NCI-H1417 (cell line): ENCODE data around the gene SLC1A3.

Experiments
- DNase-seq, 3 experiments: peaks; one replicate each; lab custom pipeline; 2025; lab: John Stamatoyannopoulos, UW

The SLC1A3 gene

DNA sequence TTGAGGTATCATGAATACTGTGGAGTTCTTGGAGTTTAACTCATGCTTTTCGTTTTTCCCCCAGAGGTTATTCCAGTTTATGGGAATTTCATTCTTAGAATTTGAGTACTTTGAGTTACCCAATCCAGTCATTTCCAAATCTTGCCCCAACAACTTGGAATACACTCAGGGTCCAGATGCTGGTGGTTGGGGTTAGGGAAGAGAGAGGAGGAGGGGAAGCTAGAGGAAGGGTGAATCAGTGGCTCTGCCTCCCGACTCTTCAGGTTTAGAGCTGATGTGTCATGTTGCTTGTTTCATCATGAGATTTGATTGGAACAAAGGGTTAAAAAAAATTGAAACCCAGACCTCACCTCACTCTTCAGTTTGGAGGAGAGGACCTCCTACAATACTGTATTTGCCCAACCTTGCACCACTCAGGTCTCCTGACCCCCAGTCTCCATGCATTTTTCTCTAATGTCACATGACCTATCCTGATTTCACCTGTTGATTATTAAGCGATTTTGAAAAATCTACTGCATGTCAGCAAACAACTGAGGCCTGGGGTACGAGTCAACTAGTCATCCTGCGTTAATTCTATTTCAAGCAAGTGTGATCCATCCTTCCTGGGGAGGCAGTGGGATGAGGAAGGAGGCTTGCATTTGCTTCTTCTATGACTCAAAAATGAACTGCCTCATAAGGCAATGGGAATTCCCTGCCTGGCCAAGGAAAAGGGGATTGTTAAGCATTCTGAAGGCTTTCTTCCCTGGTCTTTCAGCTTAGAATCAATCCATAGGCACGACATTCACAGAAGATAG is 6.2 kb upstream of the SLC1A3 start:
- no peak for DNase-seq

DNA sequence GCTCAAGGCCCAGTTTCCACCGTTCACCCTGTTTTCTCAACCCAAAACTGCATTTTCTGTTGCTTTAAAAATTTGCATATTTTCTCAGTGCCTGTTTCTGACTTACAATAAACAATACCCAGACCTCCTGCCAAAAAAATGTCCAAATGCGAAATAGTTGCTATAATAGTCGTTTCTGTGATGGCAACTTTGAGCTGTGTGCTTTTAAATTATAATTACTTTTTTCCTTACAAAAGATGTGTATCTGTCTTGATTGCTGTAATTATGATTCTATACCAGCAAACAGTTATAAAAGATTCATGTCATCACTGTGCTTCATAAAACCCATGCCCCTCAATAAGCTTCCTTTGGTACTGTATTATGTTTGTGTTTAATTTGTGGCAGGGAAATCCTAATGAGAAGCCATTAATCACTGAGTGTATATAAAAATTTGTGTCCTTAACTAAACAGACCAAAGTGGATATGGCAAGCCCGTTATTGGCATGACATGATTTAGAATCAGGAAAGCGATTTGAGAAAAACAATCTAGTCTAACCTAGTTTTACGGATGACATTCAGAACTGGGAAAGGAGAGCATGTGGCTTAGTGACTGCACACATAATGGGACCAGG is 5.4 kb upstream of the SLC1A3 start:
- DNase-seq, result peak in 2 of 3 experiments; percentile 29 to 82

DNA sequence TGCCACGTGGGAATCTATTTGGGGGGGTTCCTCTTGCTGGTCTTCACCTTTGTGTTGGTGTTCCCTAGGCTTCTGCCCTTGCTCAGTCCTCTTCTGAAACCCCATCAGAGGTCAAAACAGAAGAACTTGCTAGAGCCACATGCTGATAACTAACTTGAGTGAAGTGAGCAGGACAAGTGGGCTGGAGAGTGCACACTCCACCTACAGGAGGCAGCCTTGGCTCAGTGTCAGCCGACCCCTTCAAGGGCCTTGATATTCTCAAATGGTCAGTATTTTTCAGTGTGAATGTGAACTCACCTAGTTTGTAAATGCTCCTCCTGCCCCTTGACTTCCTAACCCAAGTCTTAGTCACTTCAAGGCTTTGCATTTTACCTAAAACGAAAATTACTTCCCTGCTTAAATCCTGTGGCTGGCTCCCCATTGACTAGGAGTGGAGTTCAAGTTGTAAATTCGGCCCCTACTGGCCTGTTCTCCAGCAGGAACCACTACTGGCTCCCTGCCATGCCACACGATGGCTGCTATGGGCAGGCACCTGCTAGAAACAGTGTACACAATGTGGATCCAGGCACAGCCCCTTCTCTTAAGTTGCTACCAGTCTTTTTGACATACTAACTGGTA is 3.6 kb upstream of the SLC1A3 start:
- DNase-seq, result no peak

DNA sequence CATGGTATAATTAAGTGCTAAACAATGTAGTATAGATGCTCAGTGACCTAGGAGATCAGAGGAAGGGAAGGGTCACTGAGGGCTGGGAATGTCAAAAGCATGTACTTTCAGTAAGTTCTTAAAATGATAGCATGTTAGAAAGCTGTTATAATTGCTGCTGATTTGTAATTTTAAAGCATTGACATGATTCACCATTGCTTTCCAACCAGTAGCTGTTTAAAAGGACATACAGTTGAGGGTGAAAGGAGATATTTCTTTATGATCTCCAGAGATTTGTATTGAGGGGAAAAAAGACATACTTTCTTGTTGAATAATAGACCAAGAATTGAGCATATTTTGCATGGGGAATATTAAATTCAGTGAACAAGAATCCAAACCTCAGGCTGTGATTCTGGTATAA is 1.2 kb upstream of the SLC1A3 start:
- DNase-seq, result no peak

DNA sequence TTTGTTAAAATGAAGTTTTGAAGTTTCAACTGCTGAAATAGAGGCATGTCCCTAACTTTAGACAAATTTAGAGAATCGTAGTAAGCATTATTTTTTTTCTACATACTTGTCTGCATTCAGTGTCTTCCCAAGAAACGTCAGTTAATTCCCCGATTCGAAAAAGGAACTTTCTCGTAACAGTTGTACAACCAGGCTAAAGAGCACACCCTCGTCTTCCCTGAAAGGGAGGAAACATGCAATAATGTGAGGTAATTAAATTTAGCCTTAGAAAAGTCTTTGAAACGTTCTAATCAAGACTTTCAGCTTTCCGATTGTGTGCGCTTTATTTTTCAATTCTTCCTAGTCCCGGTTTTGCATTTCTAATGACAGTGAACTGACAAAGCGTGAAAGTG is 374 bp upstream of the SLC1A3 start:
- no peak for DNase-seq

DNA sequence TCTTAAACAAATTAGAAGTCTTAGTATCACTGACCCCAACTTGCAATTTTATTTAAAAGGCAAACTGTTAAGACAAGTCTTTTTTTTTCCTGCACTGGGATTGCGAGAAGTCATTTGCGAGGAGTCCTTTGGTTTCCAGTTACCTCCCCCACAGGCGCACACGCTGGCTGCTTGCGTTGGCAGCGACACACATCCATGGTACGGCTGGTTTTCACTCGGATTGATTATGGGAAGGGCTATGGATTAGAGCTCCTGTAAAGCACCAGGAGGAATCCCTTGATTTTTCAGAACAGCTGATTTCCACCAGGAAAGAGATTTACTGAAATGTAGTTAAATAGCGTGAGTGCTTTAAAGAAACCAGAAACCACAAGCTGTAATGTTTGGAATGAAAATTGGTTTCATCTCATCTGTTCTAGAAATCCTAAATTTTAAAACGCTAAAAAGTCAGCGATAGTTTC is 737 bp downstream of the SLC1A3 start:
- peak in 2 of 3 experiments; percentile 20 to 70 for DNase-seq

DNA sequence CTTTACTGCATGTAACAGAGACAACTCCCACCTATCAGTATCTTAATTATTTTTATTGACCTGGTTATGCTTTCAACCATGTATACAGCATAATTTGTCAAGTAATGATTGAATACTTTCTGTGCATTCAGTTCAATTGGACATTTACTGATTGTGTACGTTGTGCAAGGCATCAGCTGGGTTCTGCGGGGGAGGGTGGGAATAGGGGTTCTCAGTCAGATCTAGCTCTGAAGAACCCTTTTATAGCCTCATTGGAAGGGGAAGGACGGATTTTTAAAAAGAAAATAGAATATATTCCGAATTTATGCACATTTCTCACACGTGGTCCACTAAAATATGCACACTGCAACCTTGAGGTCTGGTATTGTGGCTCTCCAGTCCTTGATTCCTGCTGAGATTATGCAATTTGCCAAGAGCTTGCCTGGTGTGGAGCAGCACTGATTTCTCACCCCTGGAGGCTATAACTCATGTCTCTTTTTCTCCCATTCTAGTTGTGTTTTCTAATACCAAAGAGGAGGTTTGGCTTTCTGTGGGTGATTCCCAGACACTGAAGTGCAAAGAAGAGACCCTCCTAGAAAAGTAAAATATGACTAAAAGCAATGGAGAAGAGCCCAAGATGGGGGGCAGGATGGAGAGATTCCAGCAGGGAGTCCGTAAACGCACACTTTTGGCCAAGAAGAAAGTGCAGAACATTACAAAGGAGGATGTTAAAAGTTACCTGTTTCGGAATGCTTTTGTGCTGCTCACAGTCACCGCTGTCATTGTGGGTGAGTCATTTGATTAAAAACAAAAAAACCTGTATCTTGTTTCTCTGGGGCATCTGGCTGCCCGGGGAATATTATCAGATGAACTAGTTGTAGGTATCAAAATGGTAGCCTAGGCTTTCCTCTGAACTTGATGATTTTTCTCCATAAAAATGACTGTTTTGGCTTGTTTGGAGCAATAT is 1.7 kb downstream of the SLC1A3 start:
- peak in 1 of 3 experiments; percentile 62 for DNase-seq

DNA sequence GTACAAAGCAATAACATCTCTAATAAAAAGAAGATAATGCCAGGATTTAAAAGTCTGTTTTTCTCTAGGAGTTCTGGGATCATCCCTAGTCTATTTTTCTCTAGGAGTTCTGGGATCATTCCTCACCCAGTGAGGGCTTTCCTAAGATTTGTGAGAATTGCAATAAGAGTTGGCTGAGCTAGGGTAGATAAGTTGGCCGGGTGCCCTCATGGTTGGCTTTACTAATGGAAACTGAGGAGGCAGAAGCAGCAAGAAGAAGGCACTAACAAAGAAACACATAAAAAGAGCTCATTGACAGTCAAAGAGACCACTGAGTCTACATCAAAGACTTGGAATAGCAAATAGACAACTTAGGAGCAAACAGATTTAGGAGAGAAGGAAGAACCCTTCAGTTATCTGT is 4.2 kb downstream of the SLC1A3 start:
- no peak for DNase-seq

DNA sequence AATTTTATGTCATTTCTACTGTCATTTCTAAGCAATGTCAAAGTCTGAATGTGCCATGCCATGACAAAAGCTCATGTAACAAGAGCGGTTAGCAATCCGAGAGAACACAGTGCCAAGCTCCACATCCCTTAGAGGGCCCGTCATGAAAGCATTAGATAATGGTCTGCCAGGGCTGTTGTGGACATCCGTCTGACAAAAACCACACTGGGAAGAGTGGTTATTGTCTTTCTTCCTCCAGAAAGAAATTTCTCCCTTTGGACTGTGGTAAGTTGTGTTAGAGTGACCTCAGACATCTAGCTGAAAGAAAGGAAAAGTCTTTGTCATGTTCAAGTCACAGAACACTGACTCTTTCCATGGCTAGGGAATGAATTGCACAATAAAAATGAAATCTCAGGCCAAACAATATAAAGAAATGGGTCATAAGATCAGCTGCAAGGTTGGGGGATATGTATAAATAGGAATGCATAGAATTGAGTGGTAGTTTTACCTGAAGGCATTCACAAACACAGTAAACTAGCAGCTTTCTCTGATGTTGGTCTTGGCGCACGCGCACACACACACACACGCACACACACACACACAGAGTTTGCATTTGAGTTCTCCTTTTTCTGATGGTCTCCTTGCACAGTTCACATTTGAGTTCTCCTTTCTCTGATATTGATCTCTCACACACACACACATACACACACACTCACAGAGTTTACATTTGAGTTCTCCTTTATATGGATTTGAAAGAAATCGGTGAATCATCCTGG is 5.3 kb downstream of the SLC1A3 start:
- DNase-seq, result no peak

DNA sequence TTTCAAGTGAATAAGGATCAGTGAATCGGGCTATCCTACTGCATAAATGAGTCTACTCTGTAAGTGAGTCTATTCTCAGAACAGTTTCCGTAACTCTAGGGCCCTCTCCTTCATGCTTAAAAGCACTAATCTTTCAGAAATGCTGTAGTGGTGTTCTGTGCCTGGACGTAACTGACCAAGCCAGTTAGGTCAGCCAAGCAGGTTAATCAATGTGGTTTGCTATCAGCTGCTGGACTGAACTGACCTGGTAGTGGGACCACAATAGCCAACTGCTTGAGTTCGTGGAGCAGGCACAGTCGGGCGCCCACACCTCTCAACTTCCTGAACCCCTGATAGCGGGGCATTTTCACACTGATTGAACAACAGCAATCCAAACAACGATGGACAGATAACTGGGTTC is 6.8 kb downstream of the SLC1A3 start:
- no peak for DNase-seq

DNA sequence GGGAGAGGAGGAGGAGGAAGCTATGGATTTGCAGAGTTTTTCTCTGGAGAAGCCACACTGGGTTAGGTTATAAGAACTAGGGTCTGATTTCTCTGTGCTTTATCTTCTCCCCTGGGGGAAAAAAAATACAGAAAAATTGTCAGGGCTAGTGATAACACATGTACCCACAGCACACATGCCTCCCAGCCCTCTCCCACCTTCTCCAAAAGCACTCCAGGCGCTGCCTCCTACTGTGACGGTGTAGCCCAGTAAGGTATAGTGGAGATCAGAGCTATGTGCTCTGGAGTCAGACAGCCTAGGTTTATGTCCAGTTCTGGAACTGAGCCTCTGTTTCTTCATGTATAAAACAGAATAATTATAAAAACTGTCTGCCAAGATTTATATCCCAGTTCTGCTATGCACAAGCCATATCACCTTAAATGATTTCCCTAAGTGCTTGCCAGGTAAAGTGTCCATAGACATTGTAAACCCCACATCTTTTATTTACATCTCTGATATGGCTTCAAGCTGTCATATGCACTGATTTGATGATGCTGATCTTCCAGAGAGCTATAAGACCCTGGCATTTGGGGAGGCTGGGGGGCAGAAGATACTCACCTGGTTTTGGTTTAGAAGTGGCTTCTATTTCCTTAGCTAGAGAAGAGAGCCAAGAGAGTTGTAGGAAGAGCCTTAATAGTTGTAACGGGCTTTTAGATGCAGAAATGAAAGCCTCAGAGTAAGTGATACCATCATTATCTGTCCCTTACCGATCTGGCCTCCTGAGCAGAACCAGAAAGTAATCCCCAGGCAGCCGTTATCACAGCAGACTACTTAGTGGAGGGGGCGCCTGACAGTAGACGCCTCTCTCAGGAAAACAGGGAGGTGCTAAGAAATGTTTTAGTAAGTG is 7.6 kb downstream of the SLC1A3 start:
- no peak for DNase-seq

DNA sequence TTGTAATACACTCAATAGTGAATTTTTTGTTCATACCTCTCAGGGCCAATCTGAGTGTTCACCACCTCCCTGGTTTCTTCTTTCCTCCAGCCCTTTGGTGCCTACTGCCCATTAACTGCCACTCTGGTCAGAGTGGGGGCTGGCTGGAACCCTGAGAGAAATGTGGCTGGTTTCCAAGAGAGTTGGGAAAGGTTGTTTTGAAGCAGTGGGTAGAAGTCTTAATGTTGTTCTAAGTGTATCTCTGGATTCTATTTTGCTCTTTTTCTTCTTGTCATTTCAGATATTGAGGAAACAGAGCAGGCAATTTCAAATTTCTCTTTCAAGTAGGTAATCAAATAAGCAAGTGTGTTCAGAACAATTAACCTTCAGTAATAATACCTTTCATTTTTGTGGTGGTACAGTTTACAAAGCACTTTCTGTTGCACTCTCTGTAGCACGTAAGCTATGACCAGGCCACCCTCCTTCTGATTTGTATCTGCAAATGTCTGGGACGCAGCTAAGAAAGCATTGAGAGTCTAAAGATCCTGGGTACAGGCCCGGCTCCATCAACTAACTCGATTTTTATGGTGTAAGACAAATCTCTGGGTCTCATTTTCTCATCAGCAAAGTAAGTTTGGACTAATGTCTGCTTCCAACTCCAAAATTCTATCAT is 8.4 kb downstream of the SLC1A3 start:
- no peak for DNase-seq

DNA sequence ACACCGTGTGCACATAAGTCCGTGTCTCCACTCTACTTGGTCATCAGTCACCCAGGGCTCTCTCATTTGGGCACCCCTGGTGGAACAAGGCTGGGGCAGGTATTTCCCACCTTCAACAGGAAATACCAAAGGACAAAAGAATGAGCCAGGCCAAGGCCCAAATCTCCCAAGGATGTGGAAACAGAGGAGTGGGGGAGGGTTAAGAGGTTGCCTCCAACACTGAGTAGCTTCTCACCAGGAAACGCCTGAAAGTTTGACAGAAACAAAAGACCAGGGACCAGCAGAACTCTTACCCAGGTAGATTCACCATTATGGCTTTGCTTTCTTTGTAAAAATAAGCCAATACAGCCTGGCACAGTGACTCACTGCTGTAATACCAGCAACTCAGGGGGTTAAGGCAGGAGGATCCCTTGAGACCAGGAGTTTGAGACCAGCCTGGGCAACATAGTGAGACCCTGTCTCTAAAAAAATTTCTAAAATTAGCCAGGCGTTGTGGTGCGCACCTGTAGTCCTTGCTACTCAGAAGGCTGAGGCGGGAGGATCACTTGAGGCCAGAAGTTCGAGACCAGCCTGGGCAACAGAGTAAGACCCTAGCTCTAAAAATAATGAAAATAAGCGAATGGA is 12.7 kb downstream of the SLC1A3 start:
- DNase-seq, result no peak

DNA sequence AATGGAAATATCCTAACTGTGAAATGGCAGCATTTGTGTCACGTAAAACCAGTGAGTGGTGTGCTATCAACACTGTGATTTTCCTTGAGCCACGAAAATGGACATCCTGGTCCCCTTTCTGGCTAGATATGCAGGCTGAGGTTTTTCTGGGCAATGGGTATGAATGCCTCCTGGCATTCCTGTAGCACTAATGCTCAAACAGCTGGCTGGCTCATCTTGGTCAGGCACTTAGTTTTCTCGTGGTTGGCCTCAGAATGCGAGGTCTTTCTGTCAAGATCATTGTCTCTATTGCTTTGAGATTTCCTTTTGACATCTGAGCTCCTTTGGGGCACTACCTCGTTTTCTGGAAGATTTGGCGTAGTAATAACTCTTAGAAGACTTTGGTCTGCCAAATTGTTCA is 15.6 kb downstream of the SLC1A3 start:
- no peak for DNase-seq

DNA sequence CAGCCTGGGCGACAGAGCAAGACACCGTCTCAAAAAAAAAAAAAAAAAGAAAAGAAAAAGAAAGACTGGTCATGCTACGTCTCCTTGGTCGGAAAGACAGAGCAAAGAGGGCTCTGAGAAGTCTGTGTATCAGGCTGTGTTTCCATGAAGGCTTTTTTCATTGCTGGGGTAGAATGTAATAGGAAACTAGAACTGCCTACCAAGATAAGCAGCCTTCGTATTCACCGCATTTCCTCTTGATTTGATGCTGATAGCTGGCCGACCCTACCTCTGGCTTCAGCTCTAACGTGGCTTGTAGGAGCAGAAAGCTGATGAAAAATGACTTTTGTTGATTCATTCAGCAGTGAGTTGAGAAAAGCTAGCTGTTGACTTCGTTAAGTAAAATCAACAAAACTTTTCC is 17.4 kb downstream of the SLC1A3 start:
- no peak for DNase-seq

DNA sequence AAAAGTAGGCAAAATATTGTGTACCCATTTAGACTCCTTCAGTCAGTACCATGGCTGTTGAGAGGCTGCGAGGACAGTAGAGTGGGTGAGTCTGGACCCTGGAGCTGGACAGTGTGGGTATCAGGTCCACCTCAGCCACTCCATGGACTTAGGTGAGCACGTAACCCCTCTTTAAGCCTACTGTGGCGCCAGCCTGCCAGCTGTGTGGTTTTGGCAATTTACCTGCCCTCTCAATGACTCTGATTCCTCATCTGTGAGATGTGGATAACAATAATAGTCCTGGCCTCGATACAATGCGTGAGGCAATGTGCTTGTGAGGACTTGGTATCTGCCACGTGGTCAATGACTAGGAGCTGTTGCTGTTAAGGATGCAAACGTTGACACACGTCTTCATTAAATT is 17.9 kb downstream of the SLC1A3 start:
- DNase-seq, result no peak

DNA sequence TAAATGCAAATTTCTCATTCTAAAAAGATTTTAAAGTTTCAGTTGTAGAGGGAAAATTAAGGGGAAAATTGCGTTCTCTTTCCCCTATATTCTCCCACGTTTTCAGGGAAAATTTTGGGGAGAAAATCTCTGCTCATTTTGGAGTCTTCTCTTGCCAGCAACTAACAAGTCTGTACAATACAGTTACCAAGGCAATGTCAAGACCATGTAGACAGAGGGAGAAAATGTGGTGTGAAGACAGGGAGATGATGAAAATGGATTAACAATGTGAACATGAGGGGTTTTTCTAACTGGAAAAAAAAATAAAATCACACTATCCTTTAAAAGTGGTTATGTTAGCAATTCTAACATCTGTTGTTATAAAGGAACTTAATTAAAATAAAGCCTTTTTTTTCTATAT is 22.3 kb downstream of the SLC1A3 start:
- no peak for DNase-seq

DNA sequence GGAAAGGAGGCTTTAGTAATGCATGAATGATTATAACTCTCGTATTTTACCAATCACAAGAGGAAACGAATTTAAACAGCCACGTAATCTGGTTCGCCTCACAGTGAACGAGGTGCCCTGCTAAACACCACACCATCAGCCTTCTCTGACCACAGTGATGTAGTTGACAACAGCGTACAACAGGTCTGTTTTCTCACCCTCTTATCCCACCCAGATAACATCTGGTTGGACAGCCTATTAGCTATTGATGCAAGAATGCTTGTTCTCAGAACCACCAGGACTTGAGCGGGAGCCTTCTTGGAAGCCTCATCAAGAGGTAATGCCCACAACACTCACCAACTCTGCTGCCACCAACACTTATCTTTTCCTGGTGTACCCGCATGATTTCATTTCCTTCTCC is 23.3 kb downstream of the SLC1A3 start:
- no peak for DNase-seq
